NCI-H526 treated with DMSO at 0.1 percent for 48 hours (cell line): ENCODE results near the gene TERF2IP.

Source experiments
- DNase-seq: peaks from one replicate; lab custom pipeline; 2025; lab: John Stamatoyannopoulos, UW

Gene TERF2IP

DNA sequence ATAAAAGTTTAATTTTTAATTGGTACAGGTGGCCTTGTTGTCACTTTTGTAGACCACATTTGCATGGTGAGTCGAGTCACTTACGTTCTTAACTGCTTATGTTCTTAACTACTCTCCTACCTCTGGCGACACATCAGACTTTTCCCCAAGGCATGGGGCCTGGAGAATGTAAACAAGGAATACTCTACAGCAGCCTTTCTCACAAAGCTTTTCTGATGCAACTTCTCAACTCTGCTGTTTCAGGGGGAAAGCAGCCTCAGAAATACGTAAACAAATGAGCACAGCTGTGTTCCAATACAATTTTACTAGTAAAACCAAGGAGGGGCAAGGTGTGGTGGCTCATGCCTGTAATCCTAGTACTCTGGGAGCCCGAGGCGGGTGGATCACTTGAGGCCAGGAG, 7.0 kb upstream of the TERF2IP start:
- no peak for DNase-seq

DNA sequence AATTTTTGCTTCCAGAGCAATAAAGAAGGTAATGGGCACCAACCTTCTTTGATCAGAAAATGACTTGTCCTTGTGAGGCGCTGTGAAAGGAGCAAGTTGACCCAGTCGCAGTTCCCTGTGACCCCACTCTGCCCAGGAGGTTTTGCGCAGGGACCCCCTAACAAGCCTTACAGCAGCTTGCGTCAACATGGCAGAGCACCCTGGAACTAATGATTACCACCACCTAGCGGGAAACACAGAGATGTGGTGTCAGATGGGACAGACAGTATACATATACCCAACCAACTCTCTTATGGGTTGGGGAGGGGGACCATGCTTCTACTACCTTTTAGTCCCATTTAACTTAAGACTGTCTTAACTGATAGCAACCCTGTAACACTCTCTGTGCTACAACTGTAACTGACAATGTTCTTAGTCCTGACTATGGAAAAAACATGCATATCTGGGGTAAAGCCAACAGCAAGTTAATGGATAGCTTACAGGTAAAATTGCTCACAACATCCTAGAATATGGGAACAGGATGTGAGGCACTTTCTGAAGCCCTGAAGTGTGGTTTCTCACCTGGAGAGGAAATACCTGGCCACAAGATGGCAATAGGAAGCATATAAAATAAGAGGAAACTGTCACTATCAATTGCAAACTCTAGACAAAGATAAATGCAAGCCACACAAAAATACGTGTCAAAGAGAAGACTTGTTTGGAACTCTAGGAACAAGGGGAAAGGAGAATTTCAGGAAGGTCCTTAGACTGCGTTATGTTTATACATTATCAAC, 3.1 kb upstream of the TERF2IP start:
- DNase-seq, result no peak

DNA sequence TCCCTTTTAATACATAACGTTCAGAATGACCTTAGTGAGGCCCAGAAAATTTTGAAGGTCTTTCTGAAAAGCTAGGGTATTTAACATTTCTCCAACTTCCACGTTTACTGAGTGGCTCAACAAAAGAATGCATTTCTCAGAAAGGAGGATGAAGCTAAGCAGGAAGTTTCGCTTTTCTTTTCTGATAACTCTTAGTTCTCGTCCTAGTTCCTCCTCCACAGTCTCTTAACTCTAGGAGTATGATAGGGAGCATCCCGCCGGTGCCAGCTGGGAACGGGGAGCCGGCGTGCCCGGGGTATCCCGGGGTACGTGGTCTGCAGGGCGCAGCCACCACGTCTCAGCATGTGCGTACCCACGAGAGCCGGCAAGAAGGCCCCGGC, 471 bp upstream of the TERF2IP start:
- no peak for DNase-seq

DNA sequence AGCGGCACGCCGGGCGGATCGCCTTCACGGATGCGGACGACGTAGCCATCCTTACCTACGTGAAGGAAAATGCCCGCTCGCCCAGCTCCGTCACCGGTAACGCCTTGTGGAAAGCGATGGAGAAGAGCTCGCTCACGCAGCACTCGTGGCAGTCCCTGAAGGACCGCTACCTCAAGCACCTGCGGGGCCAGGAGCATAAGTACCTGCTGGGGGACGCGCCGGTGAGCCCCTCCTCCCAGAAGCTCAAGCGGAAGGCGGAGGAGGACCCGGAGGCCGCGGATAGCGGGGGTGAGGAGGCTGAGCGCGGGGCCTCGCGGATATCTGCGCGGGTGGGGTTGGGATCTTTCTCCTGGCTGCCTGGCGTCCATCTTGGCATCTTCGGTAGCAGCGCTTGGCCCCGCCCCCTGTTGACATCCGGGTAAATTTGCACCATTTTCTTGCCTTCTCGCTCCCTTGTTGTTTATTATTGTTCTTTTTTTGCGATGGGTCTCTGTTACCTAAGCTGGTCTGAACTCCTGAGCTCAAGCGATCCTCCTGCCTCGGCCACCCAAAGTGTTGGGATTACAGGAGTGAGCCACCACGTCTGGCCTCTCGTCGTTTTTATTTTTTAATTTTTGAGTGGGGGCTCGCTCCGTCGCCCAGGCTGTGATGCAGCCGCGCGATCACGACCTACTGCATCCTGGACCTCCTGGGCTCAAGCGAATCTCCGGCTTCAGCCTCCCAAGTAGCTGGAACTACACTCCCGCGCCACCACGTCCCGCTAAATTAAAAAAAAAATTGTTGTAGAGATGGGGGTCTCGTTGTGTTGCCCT, 898 bp downstream of the TERF2IP start:
- DNase-seq, result peak; percentile 55

DNA sequence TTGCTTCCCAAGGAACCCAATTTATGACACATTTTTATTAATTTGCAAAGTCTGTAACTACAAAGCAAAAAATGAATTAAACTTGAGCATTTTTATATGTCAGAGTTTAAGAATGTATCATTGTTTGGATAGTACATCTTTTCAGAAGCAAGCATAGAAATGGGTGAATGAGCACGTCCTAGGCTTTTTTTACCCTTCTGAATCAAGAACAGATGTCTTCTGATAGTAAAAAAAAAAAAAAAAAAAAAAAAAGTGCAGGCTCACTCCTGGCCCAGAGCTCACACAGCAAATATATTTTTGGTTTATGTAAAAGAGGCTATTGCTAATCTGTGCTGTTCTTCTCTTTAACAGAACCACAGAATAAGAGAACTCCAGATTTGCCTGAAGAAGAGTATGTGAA, 6.3 kb downstream of the TERF2IP start:
- DNase-seq, result no peak

DNA sequence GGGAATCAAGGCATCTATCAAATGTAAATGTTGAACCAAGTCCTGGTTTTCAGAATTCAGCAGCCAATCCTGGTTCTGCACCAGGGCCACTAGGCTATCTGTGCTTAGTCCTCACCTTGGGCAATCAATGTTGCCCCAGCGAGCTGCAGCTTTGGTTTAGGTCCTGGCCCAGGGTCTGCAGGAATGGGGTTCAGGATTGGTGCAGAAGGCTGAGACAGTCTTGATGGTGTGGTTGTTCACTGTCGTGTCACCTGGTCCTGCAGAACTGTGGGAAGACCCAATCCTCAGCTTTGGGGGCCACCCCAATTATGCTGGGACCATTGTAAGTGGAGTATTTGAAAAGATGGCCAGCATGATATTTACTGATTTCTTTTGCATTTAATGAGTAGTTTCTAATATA, 10.6 kb downstream of the TERF2IP start:
- no peak for DNase-seq

DNA sequence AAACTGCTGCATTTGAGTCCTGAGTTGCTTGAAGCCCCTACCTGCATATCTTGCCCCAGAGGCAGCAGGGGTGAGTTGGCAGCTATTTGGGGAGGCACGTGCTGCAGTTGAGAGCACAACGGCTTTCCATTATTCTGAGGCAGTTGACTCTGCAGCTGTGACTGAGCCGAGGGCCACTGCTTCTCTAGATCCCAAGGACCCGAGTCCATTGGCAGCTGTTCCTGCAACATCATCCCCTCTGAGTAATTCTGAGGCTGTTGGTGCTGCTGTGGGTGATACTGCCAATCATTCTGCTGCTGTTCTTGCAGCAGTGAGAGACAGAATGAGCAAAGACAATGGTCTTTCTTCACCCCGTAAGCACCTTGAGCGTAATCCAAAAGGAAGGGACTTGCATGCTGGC, 12.7 kb downstream of the TERF2IP start:
- no peak for DNase-seq

DNA sequence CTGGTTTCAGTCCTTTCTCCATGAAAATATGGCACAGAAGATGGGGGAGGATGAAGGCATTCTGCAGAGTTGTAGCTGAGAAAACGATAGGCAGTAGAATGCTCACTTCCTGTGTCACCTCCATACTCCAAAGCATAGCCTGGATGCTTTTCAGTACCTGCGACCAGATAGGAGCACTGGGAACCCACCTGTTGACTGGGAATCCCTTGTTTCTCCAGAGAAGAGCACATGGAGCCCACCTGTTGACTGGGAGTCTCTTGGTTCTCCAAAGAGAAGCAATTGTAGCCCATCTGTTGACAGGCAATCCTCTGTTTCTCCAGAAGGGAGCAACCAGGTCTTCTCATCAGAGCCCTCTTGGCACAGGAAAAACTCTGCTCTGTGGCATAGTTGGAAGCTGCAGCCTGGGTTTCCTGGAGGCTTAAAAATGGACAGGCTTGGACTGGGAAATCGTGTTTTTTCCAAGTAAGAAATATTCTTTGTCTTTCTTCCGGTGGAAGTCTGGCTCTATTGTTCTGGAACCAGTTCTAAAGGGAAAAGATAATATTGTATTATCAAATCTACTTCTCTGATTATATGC, 13.2 kb downstream of the TERF2IP start:
- no peak for DNase-seq

DNA sequence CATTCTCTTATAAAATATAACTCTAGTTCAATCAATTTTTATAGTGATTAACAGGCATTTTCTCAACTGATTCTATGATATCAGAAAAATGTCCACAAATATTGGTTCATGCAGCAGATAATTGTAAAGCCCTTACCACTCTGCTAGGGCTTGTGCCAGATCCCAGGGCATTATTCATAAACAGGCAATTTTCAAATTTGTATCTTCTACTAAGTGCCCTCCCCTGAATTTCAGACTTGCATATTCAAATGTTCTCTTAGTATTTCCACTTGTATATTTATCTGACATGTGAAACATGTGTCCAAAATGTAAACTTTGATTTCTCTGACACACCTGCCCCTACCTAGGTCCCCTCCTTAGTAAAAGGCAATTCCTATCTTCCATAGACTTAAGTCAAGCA, 19.9 kb downstream of the TERF2IP start:
- no peak for DNase-seq

DNA sequence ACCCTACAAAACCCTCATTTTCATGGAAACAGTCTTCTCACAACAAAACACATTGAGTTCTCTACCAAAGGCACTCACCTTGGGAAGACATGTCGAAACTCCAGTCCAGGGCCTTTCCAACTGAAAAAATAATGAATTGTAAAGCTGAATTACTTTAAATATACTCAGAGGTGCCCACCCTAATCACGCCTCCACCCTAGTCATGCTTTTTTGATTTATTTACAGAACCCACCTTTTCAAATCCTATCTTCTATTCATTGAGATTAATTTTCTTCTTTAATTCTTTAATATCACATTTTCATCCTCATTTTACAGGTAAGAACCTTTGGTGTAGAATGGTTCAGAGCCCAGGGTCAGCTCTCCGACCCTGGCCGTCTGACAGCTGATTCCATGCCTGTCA, 29.3 kb downstream of the TERF2IP start, which contains the start of gene CPHXL2:
CPHXL2 (minus strand) TSS at position 101 of the 400 bp plus-strand sequence; CDS start at position 91, 10 bp downstream.
- DNase-seq, result no peak

DNA sequence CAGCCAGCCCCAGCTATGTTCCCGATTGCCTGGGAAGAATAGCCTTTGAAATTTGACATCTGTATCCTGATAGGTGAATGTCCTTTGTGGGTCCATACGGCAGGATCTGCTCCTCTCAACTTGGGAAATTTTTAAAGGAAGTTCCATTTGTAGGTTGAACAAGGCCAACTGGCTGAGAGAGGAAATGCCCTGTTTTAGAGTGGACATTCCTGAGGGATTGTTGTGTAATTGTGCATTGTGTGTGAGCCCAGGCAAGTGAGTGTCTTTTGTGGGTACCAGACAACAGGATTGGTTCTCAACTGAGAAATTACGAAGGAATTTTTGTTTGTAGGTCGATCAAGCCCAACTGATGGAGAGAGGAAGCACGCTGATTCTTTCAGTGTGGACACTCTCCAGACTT, 31.8 kb downstream of the TERF2IP start:
- DNase-seq, result no peak

DNA sequence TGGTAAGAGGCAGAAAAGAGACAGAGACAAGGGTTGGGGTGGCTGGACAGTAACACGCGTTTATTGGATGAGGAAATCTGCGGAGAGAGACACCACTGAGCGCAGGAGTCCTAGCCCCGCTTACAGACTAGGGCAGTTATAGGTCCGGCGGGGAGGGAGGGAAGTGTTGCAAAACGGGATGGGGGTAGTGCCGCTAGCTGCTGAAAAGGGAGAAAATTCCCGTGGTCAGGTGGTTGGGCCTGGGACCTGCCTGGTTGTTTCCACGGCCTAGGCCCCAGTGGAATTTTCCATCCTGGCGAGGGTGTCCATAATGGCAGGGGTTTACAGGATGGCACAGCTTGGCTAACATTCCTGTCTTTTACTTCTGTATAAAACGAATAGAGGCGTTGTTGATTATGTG, 34.7 kb downstream of the TERF2IP start:
- no peak for DNase-seq

DNA sequence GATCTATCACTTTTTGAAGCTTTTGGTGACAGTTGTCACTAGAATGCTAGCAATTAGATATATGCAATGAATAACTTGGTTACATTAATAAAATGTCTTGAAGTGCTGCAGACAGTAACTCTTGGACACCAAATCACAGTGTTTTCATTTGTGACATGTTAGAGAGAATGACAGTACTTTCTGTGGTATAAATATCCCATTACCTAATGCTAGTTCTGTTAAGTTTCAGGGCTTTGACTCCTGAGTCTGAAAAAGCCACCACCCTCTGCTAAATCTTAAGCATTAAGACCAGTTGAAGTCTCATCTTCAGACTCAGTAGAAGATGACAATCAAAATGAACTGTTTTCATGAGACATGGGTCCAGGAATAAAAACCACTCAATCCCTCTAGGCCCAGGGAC, 39.8 kb downstream of the TERF2IP start:
- DNase-seq, result no peak

DNA sequence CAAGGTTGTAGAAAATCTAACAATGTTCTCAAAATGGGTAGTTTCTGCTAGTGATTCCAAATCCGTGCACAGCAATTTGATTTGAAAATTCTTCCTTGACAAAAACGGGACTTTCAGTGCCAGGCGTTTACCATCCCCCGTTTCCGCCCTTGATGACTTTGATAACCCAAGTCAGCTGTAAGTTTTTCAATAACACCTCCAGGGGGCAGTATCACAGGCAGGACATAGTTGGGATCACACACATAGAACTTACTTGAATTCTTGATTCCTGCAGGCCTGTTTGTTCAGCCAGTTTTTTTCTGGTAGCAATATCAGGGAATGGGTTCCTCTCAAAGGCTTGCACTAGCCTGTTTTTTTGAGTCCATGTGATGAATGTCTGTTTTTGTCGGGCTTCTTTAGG, 48.1 kb downstream of the TERF2IP start:
- no peak for DNase-seq

DNA sequence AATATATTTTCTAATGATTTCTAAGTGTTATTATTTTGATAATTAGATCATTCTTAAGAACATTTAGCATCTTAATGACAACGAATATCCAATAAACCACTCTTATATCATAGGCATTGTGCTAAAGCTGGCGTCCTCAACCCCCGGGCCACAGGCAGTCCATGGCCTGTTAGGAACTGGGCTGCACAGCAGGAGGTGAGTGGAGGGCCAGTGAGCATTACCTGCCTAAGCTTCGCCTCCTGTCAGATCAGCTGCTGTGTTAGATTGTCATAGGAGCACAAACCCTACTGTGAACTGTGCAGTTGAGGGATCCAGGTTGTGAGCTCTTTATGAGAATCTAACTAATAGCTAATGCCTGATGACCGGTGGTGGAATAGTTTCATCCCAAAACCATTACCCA, 50.0 kb downstream of the TERF2IP start:
- no peak for DNase-seq

DNA sequence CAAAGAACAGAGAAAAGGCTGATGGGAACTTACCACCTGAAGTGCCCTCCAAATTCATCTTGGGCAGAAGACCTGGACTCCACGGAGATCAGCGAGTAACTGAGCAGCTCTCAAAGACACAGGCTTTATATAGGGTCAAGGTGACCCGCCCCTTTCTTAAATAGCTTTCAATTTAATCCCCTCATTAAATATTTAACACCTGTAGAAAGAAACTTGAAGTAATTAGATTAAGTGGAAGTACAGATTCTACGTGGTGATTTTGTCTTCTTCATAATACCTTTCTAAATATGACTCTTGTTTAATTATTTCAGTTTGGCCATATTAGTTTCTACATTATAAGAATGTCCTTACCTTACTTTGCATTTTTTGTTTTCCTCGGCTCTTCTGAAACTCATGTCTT, 53.8 kb downstream of the TERF2IP start, which contains the start of gene DUXB:
DUXB (minus strand) TSS at position 101 of the 400 bp plus-strand sequence; CDS start at position 58, 43 bp downstream.
- no peak for DNase-seq

DNA sequence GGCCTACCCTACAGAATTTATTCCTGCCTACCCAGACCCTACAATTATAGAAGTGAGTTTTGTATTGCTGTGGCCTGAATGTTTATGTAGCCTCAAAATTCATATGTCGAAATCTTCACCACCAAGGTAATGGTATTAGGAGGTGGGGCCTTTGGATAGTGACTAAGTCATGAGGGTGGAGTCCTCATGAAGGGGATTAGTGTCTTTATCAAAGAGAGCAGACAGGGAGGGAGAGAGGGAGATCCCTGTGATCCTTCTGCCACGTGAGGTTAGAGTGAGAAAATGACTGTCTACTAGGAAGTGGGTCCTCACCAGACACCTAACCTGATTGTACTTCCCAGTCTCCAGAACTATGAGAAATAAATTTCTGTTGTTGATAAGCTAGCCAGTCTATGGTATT, 54.7 kb downstream of the TERF2IP start:
- no peak for DNase-seq

DNA sequence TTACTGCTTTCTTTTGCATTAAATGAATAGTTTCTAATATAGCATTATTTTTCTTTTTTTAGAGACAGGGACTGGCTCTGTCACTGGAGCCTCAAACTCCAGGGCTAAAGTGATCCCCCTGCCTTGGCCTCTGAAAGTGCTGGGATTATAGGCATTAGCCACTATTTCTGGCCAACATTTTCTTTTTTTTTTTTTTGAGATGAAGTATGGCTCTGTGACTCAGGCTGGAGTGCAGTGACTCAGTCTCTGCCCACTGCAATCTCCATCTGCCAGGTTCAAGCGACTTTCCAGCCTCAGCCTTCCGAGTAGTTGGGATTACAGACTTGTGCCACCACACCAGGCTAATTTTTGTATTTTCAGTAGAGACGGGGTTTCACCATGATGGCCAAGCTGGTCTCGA, 55.7 kb downstream of the TERF2IP start:
- no peak for DNase-seq
